A673 (cell line): ENCODE results near the gene TBC1D24. TPM values are rescaled to one million over a fixed set of nuclear protein-coding genes. Genes with fewer than 3 reads are reported as not detected.
A peak's percentile ranks its signal among the peaks of the same experiment; 100 is the strongest.
"Not testable (repeated sequence)": the region's sequence is repeated elsewhere in the genome, so short reads cannot be mapped to it uniquely, and the experiment has no call there.

Experiments
- BruUV-seq: library from RNA; stranded (reverse); fragments of 400-500 nt; replicated peaks from 2 replicates; lab custom pipeline; 2021; lab: Mats Ljungman, UMichigan
- CTCF ChIA-PET: fragments of 300-600 bp; sonication (Branson Sonifier 250); formaldehyde crosslinking; loops from one replicate; lab custom pipeline; 2022; ENCODE audit warnings: antibody characterized with exemption; lab: Charles Lee
- POLR2A ChIA-PET: fragments of 300-600 bp; sonication (Branson Sonifier 250); formaldehyde crosslinking; loops from one replicate; lab custom pipeline; 2022; ENCODE audit warnings: antibody characterized with exemption; ENCODE audit not compliant: low non-redundant PET; lab: Charles Lee
- DNase-seq: peaks from one replicate; pipeline ENCODE4 v3.0.0-alpha.2; 2015; ENCODE audit warnings: low spot score
- H3K27ac ChIP-seq: fragments of 200-600 bp; sonication (generic); 2 replicates; pipeline ENCODE4 v1.5.1; 2016; ENCODE audit warnings: mixed run types, low read depth, mild to moderate bottlenecking, mixed read lengths, antibody characterized with exemption, low read length; ENCODE audit not compliant: poor library complexity, severe bottlenecking
- H3K27me3 ChIP-seq: fragments of 200-600 bp; sonication (generic); replicated peaks from 2 replicates; pipeline ENCODE4 v1.6.1; 2017; ENCODE audit warnings: mixed run types, low read depth, mild to moderate bottlenecking, mixed read lengths, antibody characterized with exemption, low read length; ENCODE audit not compliant: insufficient read depth, poor library complexity
- H3K36me3 ChIP-seq: fragments of 200-600 bp; sonication (generic); 2 replicates; pipeline ENCODE4 v1.6.1; 2016; ENCODE audit warnings: mixed run types, mild to moderate bottlenecking, mixed read lengths, antibody characterized with exemption, low read length; ENCODE audit not compliant: insufficient read depth, poor library complexity, severe bottlenecking
- H3K4me1 ChIP-seq: fragments of 200-600 bp; sonication (generic); 2 replicates; pipeline ENCODE4 v1.6.1; 2017; ENCODE audit warnings: mixed run types, mild to moderate bottlenecking, mixed read lengths, antibody characterized with exemption, low read length; ENCODE audit not compliant: insufficient read depth, poor library complexity, severe bottlenecking
- H3K4me3 ChIP-seq: fragments of 200-600 bp; sonication (generic); 2 replicates; pipeline ENCODE4 v1.5.1; 2016; ENCODE audit warnings: low read depth, mixed run types, mild to moderate bottlenecking, mixed read lengths, low read length; ENCODE audit not compliant: poor library complexity, severe bottlenecking
- H3K9me3 ChIP-seq: fragments of 200-600 bp; sonication (generic); 2 replicates; pipeline ENCODE4 v1.6.1; 2016; ENCODE audit warnings: mixed run types, low read depth, mild to moderate bottlenecking, mixed read lengths, antibody characterized with exemption, low read length; ENCODE audit not compliant: poor library complexity, severe bottlenecking
- intact Hi-C: fragments of 100-400 bp; cut with micrococcal nuclease; formaldehyde crosslinking; loops from one replicate; pipeline ENCODE4 v1.10.0; 2022; ENCODE audit not compliant: unreplicated experiment
- total RNA-seq: library from RNA; stranded (reverse); gene quantifications from 2 replicates; pipeline ENCODE4 v1.2.3, GENCODE V29; 2021
- TF ChIP-seq, protein P1 (sequence below): fragments of 300-800, 200-600 bp; sonication (generic); conservative IDR thresholded peaks from 2 replicates; pipeline ENCODE4 v1.5.1; 2017; ENCODE audit warnings: low read depth, mild to moderate bottlenecking, antibody characterized with exemption, low read length, moderate library complexity, mixed read lengths

TBC1D24 gene
- total RNA-seq, 1 experiment from 2014 or later = 24.2 TPM

GRCh38 chr16:2539845-2540458 is 65.0 kb downstream of the TBC1D24 start:
- H3K4me1 ChIP-seq, BruUV-seq, intact Hi-C loops, CTCF ChIA-PET, H3K27ac ChIP-seq, H3K36me3 ChIP-seq, H3K9me3 ChIP-seq, POLR2A ChIA-PET, H3K27me3 ChIP-seq, DNase-seq, H3K4me3 ChIP-seq: not testable (repeated sequence)
- TF ChIP-seq, protein P1, sequence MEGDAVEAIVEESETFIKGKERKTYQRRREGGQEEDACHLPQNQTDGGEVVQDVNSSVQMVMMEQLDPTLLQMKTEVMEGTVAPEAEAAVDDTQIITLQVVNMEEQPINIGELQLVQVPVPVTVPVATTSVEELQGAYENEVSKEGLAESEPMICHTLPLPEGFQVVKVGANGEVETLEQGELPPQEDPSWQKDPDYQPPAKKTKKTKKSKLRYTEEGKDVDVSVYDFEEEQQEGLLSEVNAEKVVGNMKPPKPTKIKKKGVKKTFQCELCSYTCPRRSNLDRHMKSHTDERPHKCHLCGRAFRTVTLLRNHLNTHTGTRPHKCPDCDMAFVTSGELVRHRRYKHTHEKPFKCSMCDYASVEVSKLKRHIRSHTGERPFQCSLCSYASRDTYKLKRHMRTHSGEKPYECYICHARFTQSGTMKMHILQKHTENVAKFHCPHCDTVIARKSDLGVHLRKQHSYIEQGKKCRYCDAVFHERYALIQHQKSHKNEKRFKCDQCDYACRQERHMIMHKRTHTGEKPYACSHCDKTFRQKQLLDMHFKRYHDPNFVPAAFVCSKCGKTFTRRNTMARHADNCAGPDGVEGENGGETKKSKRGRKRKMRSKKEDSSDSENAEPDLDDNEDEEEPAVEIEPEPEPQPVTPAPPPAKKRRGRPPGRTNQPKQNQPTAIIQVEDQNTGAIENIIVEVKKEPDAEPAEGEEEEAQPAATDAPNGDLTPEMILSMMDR = peak; percentile 41

- intact Hi-C loops, CTCF ChIA-PET: not testable (repeated sequence)
Measured at GRCh38 chr16:2540912-2541311, 66.0 kb downstream of the TBC1D24 start.

GRCh38 chr16:2541409-2541808 is 66.5 kb downstream of the TBC1D24 start:
- intact Hi-C loops, BruUV-seq, H3K36me3 ChIP-seq, H3K4me1 ChIP-seq, H3K4me3 ChIP-seq, DNase-seq, H3K27ac ChIP-seq, CTCF ChIA-PET, H3K9me3 ChIP-seq, POLR2A ChIA-PET, H3K27me3 ChIP-seq: not testable (repeated sequence)

More at GRCh38 chr16:2540912-2541311, 66.0 kb downstream of the TBC1D24 start:
- H3K9me3 ChIP-seq, H3K27me3 ChIP-seq, H3K4me3 ChIP-seq, BruUV-seq, H3K27ac ChIP-seq, POLR2A ChIA-PET, H3K36me3 ChIP-seq, H3K4me1 ChIP-seq, DNase-seq: not testable (repeated sequence)

- intact Hi-C loops, H3K4me1 ChIP-seq, H3K27me3 ChIP-seq, H3K27ac ChIP-seq, H3K36me3 ChIP-seq, BruUV-seq, H3K4me3 ChIP-seq, CTCF ChIA-PET, H3K9me3 ChIP-seq, DNase-seq: not testable (repeated sequence)
- POLR2A ChIA-PET = interaction anchor here (0.6 to 0.7 kb wide), 2 partner anchors 24 to 194 kb away, joined by 3 to 6 read pairs; partner anchors contain the start of gene AMDHD2
Measured at GRCh38 chr16:2543771-2544170, 68.8 kb downstream of the TBC1D24 start.

GRCh38 chr16:2550283-2550878 is 75.5 kb downstream of the TBC1D24 start:
- H3K4me1 ChIP-seq, H3K27ac ChIP-seq, intact Hi-C loops, H3K27me3 ChIP-seq, POLR2A ChIA-PET, H3K36me3 ChIP-seq, CTCF ChIA-PET, DNase-seq, H3K9me3 ChIP-seq, BruUV-seq, H3K4me3 ChIP-seq: not testable (repeated sequence)
